Left renal cortex interstitium (tissue), 4 donors: ENCODE measurements around the gene SKP2. TPM values are rescaled to one million over a fixed set of nuclear protein-coding genes. Genes with fewer than 3 reads are reported as not detected.
A peak's percentile ranks its signal among the peaks of the same experiment; 100 is the strongest.
"Not testable (repeated sequence)": the region's sequence is repeated elsewhere in the genome, so short reads cannot be mapped to it uniquely, and the experiment has no call there.

ENCODE experiments used
- DNase-seq, 4 donors: peaks; one replicate each; pipeline ENCODE4 v3.0.0-alpha.2; 2013; ENCODE audit warnings: low read depth in 4 of 4, low spot score in 2 of 4, missing footprints in 1 of 4
- polyA plus RNA-seq, 4 donors: library from polyadenylated mRNA; unstranded; fragments of 120-200 nt; gene quantifications; one replicate each; pipeline ENCODE4 v1.2.1, GENCODE V29; 2013; ENCODE audit not compliant: insufficient read length in 4 of 4

SKP2 gene
- polyA plus RNA-seq, 4 donors: 41.2 to 44.4 (median 44.0) TPM

DNA sequence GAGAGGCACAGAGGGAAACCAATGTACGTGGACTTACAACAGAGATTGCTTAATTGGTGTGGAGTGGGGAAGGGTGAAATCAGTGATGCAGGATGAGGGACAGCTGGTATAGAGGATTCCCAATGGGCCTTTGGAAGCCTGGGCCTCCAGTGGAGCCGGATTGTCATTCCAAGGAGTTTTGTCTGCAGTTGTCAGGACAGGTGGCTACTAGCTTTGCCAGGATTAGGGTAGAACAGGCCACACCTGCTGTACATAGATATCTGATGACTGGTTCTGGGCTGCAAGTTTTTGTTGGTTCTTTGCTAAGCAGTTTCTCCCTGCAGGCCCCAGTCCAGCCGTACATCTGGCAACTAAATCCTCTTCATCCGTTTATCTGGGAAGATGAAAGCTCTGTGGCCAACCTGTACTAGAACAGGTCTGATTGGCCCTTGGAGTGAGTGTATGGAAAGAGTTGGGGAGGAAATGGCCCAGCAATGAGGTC, 4.2 kb downstream of the SKP2 start:
- DNase-seq: no peak

DNA sequence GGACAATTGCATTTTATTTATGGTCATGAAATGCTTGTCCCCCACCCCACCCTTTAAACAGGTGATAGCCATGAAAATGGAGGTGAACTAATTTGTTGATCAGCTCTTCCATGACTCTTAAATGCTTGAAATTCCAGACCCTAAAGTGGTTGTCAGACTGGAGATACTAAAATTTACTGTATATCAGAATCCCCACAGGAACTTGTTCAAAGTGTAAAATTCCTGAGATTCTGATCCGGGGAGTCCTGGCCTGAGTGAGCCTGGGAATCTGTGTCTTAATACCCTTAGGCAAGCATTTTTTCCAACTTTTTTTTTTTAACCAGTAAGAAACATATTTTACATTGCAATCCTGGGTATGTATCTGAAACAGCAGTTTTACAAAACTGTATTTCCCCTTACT, 4.7 kb downstream of the SKP2 start:
- DNase-seq: no peak

DNA sequence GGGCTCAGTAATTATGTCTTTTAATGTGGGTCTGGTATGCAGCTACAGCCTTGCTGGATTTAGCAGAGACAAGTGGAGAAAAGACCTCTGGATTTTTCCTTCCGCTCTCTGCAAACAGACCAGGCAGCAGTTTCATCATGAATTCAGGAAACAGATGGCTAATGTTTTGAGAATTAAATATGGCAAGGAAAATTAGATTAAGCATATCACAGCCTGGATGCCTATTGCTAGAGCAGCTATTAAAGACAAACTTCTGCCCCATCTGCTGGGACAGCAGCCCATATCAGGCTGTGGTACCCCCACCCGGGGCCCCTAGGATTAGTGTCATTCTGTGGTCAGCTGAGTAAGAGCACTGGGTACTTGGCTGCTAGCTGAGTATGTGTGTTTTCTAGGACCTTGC, 6.2 kb downstream of the SKP2 start:
- no peak for DNase-seq

DNA sequence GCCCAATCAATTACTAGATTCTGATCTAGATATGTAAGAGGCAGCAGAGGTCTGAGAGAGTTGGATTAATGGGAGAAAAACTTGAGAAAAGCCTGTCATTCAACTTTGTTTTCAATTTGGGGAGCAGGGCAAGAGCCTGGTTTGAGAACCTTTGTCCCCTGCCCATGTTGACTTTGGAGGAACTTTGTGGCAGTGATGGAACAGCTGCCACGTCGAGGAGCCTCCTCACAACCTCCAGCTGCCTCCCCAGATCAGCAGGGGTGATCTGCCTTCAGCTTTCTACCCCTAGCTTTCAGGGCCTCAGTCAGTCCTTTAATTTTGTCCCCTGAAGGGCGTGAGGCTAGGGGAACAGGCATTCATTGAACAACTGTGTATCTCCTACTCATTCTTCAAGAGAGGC, 8.7 kb downstream of the SKP2 start:
- no peak for DNase-seq

DNA sequence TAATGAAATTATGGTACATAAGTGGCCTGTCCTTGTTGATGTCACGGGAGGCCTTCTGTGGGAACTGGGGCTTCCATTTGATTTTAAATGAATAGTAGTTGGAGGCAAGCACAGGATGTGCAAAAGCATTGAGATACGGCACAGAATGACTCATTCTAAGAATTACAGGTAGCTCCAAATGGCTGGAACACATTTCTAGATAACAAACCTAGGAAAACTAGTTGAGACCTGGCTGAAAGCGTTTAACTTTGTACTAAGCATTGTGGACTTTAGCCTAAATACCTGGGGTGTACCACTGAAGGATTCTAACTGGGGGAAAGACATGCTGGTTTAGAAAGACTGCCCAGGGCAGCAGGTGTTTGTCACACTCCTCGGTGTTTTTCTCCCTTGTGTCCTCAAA, 9.4 kb downstream of the SKP2 start:
- no peak for DNase-seq

DNA sequence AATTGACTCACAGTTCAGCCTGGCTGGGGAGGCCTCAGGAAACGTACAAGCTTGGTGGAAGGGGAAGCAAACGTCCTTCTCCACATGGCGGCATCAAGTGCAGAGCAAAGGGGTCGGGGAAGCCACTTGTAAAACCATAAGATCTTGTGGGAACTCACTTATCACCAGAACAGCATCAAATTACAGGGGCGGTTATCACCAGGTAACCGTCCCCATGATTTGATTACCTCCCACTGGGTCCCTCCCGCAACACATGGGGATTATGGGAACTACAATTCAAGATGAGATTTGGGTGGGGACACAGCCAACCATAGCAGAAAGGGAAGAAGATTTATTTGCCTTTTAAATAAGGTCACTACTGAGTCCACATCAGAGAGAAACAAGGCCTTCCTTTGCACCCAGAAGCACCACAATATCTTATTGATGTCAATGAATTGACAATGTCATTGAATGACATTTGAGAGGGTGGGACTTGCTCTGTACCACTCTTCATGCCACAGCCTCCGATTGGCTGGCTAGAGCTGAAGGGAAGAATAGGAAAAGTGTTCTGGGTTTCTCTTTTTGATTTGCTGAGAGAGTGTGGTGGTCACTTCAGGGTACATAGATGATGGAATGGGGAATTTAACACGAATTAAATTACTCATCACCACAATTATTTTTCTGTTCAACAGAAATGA, 11.0 kb downstream of the SKP2 start:
- DNase-seq: no peak

DNA sequence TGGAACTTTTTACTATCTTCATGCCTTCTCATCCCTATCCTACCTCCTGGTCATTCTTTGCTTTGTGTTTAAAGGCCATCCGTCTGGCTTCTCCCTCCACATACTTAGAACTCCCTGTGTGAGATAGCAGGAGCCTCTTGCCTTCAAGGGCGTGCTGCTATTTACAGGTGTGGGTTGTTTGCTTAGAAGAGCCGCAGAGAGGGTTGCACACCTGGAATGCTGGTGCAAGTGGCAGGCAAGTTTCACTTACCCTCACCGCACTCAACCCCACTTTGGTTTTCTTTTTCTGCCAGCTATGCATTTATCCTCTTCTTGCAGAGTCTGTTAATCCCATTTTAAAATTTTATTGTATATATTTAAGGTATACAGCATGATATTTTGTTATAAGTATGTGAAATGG, 12.6 kb downstream of the SKP2 start:
- no peak for DNase-seq

DNA sequence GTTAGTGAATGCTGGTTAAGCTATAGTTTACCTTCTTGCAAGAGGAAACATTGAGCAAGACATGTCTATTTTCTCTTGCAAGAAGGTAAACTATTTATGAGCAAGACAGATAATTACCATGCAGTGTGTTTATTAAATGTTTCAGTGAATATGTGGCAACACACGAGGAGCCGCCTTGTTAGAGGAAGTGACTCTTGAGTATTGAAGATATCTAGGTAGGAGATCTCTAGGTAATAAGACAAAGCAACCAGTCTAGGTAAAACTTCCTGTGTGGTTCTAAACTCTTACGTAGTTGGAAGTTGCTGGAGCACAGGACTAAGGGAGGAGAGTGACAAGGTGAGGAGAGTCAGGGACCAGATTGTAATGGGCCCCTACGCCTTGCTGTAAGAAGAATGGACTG, 16.8 kb downstream of the SKP2 start:
- DNase-seq: no peak

DNA sequence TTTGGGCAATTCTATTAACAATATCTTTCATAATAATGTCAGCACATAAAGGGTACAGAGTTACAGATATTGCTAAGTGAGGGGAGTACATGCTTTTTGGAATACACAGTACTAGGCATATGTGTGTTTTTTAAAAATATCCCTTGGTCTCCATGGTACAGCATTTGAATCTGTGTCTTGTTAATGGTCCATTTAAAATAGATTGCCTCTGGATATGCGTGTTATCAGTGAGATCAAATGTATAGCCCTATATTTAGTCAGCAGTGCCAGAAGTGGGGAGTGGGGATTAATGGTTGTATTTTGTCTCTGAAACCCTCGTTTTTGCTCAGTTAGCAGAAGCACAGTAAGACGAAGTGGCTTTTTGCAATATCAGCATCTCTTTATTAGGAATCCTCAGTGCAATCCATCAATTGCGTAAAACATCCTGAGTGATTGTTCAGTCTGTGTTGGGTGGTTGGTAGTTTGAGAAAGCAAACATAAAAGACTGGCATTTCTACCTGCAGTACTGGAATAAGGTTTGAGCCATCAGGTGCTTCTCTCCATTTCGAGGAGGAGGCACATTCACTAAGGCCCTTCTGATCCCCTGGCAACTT, 19.0 kb downstream of the SKP2 start:
- DNase-seq: no peak

DNA sequence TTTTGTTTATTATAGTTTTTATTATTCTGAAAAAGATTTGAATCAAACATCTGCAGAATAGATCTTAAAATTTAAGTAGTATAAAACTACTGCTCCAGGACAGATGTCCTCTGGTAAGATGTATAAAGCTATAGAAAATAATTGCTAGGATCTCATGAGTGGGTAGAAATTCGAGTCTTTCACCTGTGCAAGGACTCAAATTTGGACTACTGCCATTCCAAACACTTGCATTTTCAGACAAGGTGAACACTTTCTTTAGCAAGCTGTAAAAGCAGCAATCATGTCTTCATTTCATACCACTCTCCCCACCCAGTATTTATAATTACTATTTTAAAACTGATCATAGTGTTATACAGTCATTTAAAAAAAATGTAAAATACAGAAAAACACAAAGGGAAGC, 20.7 kb downstream of the SKP2 start:
- DNase-seq: no peak

DNA sequence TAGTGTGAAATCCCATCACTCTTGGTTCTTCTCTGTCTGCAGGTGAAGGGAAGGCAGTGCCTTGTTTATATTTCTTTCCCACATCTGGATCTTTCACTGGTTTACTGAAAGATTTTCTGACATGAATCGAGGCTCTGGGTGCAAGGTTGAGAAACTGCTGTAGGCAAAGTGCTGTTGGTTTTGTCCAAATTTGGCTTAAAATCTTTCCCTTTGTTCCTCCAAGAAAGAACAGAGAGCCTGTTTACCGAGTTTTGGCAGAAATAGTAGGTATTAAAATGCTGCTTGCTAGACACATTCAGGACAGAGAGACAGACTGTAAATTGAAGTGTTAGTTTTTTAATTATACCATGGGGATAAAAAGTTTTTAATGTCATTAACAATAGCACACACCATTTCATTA, 21.5 kb downstream of the SKP2 start:
- no peak for DNase-seq

DNA sequence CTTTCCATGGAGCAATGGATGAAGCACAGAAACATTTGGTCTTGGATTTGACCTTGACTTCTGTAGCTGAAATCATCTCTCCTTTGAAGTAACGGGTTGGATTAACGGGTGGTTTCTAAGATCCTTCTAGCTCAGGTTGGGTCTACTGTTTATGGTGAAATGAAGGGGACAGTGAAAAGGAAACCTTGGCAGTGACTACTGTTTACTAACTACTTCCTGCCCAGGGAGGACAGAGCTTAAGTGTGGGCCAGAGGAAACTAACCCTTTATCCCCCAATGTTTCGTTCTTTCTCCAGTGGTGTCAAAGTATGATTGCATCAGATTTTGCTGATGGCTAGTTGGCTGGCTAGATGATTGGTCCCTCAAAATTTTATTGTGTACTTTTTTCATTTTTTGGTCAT, 22.2 kb downstream of the SKP2 start:
- DNase-seq: no peak

DNA sequence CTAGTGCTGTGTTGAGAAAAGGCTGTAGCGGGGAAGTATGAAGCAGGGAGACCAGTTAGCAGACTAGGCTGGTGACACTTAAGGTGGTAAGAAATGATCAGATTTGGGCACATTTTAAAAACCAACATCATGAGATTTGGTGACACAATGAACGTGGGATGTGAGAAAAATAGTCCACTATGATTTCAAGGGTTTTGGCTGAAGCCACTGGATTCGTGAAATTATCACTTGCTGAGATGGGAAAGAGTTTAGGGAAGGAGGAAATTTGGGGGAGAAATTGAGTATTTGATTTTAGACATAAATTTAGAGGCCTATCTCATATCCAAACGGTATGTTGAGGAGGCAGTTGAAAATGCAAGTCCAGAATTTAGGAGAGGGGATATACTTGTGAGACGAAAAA, 23.1 kb downstream of the SKP2 start:
- DNase-seq: no peak

DNA sequence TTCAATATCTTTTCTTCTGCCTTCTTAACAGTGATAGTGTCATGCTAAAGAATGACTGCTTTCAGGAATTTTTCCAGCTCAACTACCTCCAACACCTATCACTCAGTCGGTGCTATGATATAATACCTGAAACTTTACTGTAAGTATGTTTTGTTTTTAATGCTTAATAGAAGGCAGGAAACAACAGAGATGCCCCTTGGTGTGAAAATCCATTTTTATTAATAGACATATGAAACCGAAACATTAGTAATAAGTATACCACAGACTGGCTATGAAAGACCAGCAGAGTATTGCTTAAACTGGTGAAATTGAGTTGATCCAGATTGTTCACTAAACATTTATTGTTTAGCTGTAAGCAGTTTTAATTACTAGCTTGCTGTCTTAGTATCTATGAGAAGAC, 25.2 kb downstream of the SKP2 start:
- DNase-seq: no peak

DNA sequence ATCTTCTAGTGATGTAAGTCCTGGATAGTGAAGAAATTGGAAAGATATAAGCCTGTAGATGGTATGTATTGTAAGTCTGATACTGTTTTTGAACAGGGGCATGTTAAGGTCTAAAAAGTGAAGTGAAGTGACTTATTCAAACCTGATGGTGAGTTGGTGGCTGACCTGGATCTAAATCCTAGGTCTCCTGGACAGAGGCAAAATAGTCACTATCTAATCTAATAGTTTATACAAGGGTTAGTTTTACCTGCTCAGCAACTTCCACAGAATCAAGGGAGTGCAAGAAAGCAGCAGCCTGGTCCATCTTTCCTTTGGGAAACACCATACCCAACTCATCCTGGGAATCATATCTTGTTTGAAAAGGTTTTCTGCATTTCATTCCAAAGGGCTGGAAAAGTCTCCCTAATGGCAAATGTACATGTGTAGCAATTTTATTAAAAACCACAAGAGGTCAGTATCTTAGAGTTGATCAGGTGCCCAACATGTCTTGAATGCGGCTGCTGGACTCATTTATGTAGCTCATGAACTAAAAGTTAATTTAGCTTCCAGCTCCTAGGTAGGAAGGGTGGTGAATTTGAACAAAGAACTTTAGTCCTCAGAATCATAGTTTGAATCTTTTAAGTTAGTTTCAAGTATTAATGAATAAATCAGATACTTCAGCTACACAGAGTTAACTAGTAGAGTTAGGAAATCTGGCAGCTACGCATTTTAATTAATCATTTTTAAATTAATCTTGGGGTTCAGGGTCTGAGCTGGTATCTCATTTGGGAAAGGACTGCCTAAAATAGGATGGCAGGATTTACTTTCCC, 26.0 kb downstream of the SKP2 start:
- peak in 2 of 4 donors; percentile 6 to 12 for DNase-seq

DNA sequence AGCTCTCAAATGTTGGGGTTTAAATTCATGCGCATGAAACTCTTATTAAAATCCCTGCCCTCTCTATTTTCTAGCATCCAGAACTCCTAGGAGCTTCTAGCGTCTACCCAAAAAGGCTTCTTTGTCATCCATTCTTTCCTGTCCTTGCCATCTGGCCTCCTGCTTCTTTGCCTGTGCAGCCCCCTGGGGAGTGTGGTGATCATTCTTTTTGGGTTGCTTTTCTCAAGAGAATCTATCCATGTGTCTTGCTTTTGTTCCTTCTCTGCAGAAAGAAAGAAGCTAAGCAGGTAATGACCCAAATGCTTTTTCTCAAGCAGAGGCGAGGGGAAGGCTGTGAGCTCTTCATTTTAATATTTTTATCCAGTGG, 26.6 kb downstream of the SKP2 start:
- DNase-seq: no peak

DNA sequence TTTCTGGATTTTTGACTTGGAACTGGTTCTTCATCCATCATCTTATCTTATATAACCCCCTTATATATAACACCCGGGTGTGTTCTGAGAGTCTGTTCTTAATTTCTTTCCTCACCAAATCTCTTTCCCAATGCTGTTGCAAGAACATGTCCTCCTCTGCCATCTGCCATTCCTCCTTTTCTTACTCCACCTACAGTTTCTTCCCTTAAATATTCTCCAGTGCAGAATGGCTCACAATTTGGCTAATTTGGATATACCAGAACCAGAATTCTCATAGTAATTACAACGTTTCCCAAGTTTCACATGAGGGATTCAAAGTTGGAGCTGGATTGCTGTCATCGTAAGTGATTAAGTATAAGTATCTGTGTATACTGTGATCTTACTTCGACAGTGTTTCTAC, 28.0 kb downstream of the SKP2 start:
- no peak for DNase-seq

DNA sequence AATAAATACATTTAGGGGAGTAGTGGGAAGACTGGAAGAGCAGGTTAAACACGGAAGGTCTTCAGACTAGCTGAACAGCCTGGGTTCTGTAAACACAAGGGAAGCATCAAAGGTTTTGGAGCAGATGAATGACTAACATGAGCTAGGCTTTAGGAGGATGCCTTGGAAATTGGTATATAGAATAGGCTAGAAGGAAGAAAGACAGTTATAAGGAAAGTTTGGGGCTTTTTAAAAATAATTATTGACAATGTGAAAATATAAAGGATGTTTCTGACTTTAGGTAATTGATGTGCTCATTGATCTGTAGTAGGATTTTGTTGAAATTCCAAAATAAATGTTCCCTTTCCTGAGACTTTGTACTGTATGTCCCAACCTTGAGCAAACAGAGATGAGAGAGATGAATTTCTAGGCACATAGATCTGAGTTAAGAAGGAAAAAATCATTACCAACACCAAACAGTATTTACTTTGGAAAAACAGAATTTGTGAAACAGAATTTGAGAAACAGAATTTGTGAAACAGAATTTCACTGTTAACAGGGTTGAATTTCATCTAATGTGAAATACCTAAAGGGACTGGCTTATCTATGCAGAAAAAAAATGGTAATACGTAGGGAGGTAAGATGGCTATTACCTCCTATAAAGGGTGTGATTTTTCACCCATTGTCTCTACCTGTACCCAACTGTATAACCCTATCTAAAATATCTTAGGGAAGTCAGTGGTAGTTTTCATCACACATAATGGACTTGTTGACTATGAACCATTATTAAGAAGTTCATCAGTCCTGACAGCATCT, 28.8 kb downstream of the SKP2 start:
- DNase-seq: no peak

DNA sequence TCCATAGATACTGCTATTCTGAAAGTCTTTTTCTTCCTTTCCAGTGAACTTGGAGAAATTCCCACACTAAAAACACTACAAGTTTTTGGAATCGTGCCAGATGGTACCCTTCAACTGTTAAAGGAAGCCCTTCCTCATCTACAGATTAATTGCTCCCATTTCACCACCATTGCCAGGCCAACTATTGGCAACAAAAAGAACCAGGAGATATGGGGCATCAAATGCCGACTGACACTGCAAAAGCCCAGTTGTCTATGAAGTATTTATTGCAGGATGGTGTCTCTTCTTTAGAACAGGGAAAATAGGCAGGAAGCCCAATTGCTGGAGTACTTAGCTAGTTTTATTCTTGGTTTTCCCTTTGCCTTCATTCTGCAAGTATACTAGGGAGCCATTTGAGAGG, 29.9 kb downstream of the SKP2 start:
- DNase-seq: no peak

DNA sequence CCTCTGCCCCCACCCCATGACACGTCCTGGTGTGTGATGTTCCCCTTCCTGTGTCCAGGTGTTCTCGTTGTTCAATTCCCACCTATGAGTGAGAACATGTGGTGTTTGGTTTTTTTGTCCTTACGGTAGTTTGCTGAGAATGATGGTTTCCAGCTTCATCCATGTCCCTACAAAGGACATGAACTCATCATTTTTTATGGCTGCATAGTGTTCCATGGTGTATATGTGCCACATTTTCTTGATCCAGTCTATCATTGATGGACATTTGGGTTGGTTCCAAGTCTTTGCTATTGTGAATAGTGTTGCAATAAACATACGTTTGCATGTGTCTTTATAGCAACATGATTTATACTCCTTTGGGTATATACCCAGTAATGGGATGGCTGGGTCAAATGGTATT, 32.5 kb downstream of the SKP2 start:
- DNase-seq: not testable (repeated sequence)

DNA sequence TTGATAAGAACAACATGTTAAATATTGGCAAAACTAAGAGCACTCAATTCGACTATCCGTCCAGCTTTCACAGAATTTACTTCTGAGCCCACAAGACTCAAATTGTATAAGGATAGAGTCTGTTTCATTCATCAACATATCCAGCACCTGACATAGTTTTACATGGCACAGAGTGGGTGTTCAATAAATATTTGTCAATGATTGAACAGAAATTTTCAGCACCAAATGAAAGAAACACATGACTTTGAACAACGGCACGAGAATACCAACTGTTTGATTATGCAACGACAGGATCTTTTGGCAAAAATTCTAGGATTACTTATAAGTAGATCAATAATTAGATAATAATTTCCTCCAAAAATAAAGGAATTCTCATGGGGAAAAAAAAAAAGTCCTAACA, 41.8 kb downstream of the SKP2 start:
- no peak for DNase-seq
